H9 (cell line): ENCODE measurements around the gene CC2D1A. TPM values are rescaled to one million over a fixed set of nuclear protein-coding genes. Genes with fewer than 3 reads are reported as not detected.

Source experiments
- DNase-seq: peaks from one replicate; pipeline ENCODE4 v3.0.0-alpha.2; 2017
- H2AFZ ChIP-seq: one replicate; pipeline ENCODE4 v1.6.1; 2013; ENCODE audit warnings: mild to moderate bottlenecking, low read length, control low read depth, moderate library complexity
- H2AK5ac ChIP-seq: 2 replicates; pipeline ENCODE4 v1.6.1; 2013; ENCODE audit warnings: low read length, control low read depth, mixed read lengths; ENCODE audit not compliant: insufficient read length
- H2BK120ac ChIP-seq: one replicate; pipeline ENCODE4 v1.6.1; 2013; ENCODE audit warnings: low read depth, mild to moderate bottlenecking, low read length, control low read depth, inconsistent platforms; ENCODE audit not compliant: poor library complexity, severe bottlenecking
- H2BK12ac ChIP-seq: 2 replicates; pipeline ENCODE4 v1.6.1; 2013; ENCODE audit warnings: low read length, control low read depth, mixed read lengths, low read depth; ENCODE audit not compliant: insufficient read length
- H2BK15ac ChIP-seq: 2 replicates; pipeline ENCODE4 v1.6.1; 2013; ENCODE audit warnings: low read depth, low read length, control low read depth
- H2BK20ac ChIP-seq: one replicate; pipeline ENCODE4 v1.6.1; 2013; ENCODE audit warnings: low read depth, mild to moderate bottlenecking, low read length, control low read depth, inconsistent platforms; ENCODE audit not compliant: poor library complexity, severe bottlenecking
- H2BK5ac ChIP-seq: 2 replicates; pipeline ENCODE4 v1.6.1; 2013; ENCODE audit warnings: low read length, control low read depth, mixed read lengths; ENCODE audit not compliant: insufficient read length
- H3K14ac ChIP-seq: 2 replicates; pipeline ENCODE4 v1.6.1; 2013; ENCODE audit warnings: low read length, control low read depth; ENCODE audit not compliant: insufficient read depth
- H3K18ac ChIP-seq: 2 replicates; pipeline ENCODE4 v1.6.1; 2013; ENCODE audit warnings: low read depth, mild to moderate bottlenecking, mixed read lengths, low read length, control low read depth; ENCODE audit not compliant: insufficient read length
- H3K23ac ChIP-seq: 2 replicates; pipeline ENCODE4 v1.6.1; 2013; ENCODE audit warnings: low read length, control low read depth, mixed read lengths, low read depth; ENCODE audit not compliant: insufficient read length
- H3K23me2 ChIP-seq: 2 replicates; pipeline ENCODE4 v1.6.1; 2013; ENCODE audit warnings: low read depth, mild to moderate bottlenecking, mixed read lengths, low read length, control low read depth; ENCODE audit not compliant: insufficient read length, poor library complexity, severe bottlenecking
- H3K27ac ChIP-seq: 2 replicates; pipeline ENCODE4 v1.5.1; 2013; ENCODE audit warnings: low read length, control low read depth, mixed read lengths, low read depth; ENCODE audit not compliant: insufficient read length
- H3K27me3 ChIP-seq: 2 replicates; pipeline ENCODE4 v1.6.1; 2013; ENCODE audit warnings: low read length, control low read depth, inconsistent platforms; ENCODE audit not compliant: insufficient read depth
- H3K4ac ChIP-seq: 2 replicates; pipeline ENCODE4 v1.6.1; 2013; ENCODE audit warnings: low read depth, mild to moderate bottlenecking, control low read depth, inconsistent platforms, low read length, moderate library complexity
- H3K4me1 ChIP-seq: 2 replicates; pipeline ENCODE4 v1.6.1; 2013; ENCODE audit warnings: low read length, control low read depth, inconsistent platforms; ENCODE audit not compliant: insufficient read depth
- H3K4me2 ChIP-seq: 2 replicates; pipeline ENCODE4 v1.6.1; 2013; ENCODE audit warnings: low read length, control low read depth, mixed read lengths; ENCODE audit not compliant: insufficient read length, insufficient read depth
- H3K56ac ChIP-seq: 2 replicates; pipeline ENCODE4 v1.6.1; 2013; ENCODE audit warnings: low read depth, mild to moderate bottlenecking, mixed read lengths, low read length, control low read depth; ENCODE audit not compliant: insufficient read length
- H3K79me1 ChIP-seq: 2 replicates; pipeline ENCODE4 v1.6.1; 2013; ENCODE audit warnings: low read depth, mild to moderate bottlenecking, moderate library complexity, low read length, control low read depth, inconsistent platforms; ENCODE audit not compliant: insufficient read depth, poor library complexity, severe bottlenecking
- H3K79me2 ChIP-seq: 2 replicates; pipeline ENCODE4 v1.6.1; 2013; ENCODE audit warnings: low read length, control low read depth, inconsistent platforms; ENCODE audit not compliant: insufficient read depth
- H3K9ac ChIP-seq: 2 replicates; pipeline ENCODE4 v1.6.1; 2013; ENCODE audit warnings: low read length, control low read depth, mixed read lengths; ENCODE audit not compliant: insufficient read length; ENCODE audit errors: extremely low read depth
- H3K9me3 ChIP-seq: one replicate; pipeline ENCODE4 v1.6.1; 2013; ENCODE audit warnings: low read depth, low read length, inconsistent platforms; ENCODE audit not compliant: control insufficient read depth
- H3T11ph ChIP-seq: one replicate; pipeline ENCODE4 v1.6.1; 2013; ENCODE audit warnings: mild to moderate bottlenecking, low read length, control low read depth, inconsistent platforms
- H4K20me1 ChIP-seq: one replicate; pipeline ENCODE4 v1.6.1; 2013; ENCODE audit not compliant: control insufficient read depth, insufficient read length, insufficient read depth
- H4K5ac ChIP-seq: 2 replicates; pipeline ENCODE4 v1.6.1; 2013; ENCODE audit warnings: low read depth, mild to moderate bottlenecking, mixed read lengths, low read length, control low read depth; ENCODE audit not compliant: insufficient read length
- H4K8ac ChIP-seq: replicated peaks from 2 replicates; pipeline ENCODE4 v1.6.1; 2013; ENCODE audit warnings: low read length, control low read depth, mixed read lengths, low read depth; ENCODE audit not compliant: insufficient read length
- H4K91ac ChIP-seq: 2 replicates; pipeline ENCODE4 v1.6.1; 2013; ENCODE audit warnings: low read depth, mild to moderate bottlenecking, moderate library complexity, mixed read lengths, low read length, control low read depth; ENCODE audit not compliant: insufficient read length
- H3K27ac Mint-ChIP-seq, 3 experiments: 2 replicates in 2 of 3; 3 replicates in 1 of 3; pipeline ENCODE4 v1.8.0; 2020 to 2021; ENCODE audit warnings: mixed read lengths in 3 of 3, mild to moderate bottlenecking in 1 of 3, moderate library complexity in 1 of 3
- H3K27me3 Mint-ChIP-seq: 2 replicates; pipeline ENCODE4 v1.8.0; 2021; ENCODE audit warnings: low read depth, mild to moderate bottlenecking, moderate library complexity, mixed read lengths
- H3K36me3 Mint-ChIP-seq, 3 experiments: 2 replicates in 2 of 3; 3 replicates in 1 of 3; pipeline ENCODE4 v1.8.0; 2020 to 2021; ENCODE audit warnings: low read depth in 3 of 3, mixed read lengths in 3 of 3; ENCODE audit not compliant: insufficient read depth in 1 of 3
- H3K4me1 Mint-ChIP-seq, 2 experiments: 2 replicates each; pipeline ENCODE4 v1.8.0; 2020; ENCODE audit warnings: mixed read lengths in 2 of 2
- H3K4me3 Mint-ChIP-seq, 2 experiments: 2 replicates in 1 of 2; 3 replicates in 1 of 2; pipeline ENCODE4 v1.8.0; 2020 to 2021; ENCODE audit warnings: mild to moderate bottlenecking in 2 of 2, mixed read lengths in 2 of 2, moderate library complexity in 1 of 2
- H3K9me3 Mint-ChIP-seq, 2 experiments: 2 replicates in 1 of 2; 3 replicates in 1 of 2; pipeline ENCODE4 v1.8.0; 2020; ENCODE audit warnings: mild to moderate bottlenecking in 2 of 2, mixed read lengths in 2 of 2, moderate library complexity in 1 of 2
- CTCF ChIP-seq: fragments of 200-600 bp; sonication (generic); conservative IDR thresholded peaks from 3 replicates; pipeline ENCODE4 v1.8.0; 2021; ENCODE audit warnings: antibody characterized with exemption, mild to moderate bottlenecking
- WGBS: extraction: QIAGEN DNeasy Blood & Tissue Kit; methylation state at CpG from one replicate; pipeline ENCODE4 v1.1.7; 2013; ENCODE audit warnings: missing lambda C conversion rate, low lambda C conversion rate, mixed read lengths; ENCODE audit not compliant: insufficient read length; ENCODE audit errors: extremely low coverage; 5-methylcytosine and 5-hydroxymethylcytosine counted together
- total RNA-seq: library from RNA; stranded (reverse); gene quantifications from 2 replicates; pipeline ENCODE4 v1.2.1, GENCODE V29; 2021

Gene CC2D1A
- total RNA-seq, 1 experiment from 2014 or later: 48.5 TPM

- H3K4me1 Mint-ChIP-seq: peaks cover 6 to 13% of the 10 kb centered on the region in 2 experiments
- H2AFZ ChIP-seq: no peak overlapping the region
- WGBS: no CpG with 5 or more reads among the region's 17 CpGs
These were observed 24.4 kb downstream of the CC2D1A start for GRCh38 chr19:13930402-13930801.

More at GRCh38 chr19:13930402-13930801, 24.4 kb downstream of the CC2D1A start:
- Histone ChIP-seq H3K9ac (no peak overlapping the region), H3K79me1 (no peaks in the 10 kb centered on the region), H3K4ac (no peak overlapping the region), H2BK20ac (no peak overlapping the region), H3K9me3 (no peaks in the 10 kb centered on the region), H3K79me2 (no peaks in the 10 kb centered on the region), H2BK120ac (no peak overlapping the region), H3K4me2 (no peak overlapping the region), H4K91ac (no peak overlapping the region), H3T11ph (no peak overlapping the region), H2BK12ac (no peak overlapping the region), H3K27me3 (no peaks in the 10 kb centered on the region), H3K23me2 (no peaks in the 10 kb centered on the region), H4K5ac (no peak overlapping the region), H2AK5ac (no peak overlapping the region), H3K4me1 (peaks cover 3% of the 10 kb centered on the region; the same call in 1 of the 2 replicates), H3K18ac (no peak overlapping the region), H3K27ac (no peak overlapping the region), H2BK15ac (no peak overlapping the region), H3K23ac (no peak overlapping the region), H2BK5ac (no peak overlapping the region), H3K14ac (no peak overlapping the region), H4K8ac (no peak overlapping the region), H3K56ac (no peak overlapping the region), H4K20me1 (peaks cover 5% of the 10 kb centered on the region)
- Mint-ChIP-seq H3K27ac (no peak overlapping the region), H3K4me3 (no peak overlapping the region), H3K9me3 (no peaks in the 10 kb centered on the region), H3K36me3 (peaks cover 11 to 31% (median 24%) of the 10 kb centered on the region in 3 experiments; a peak in 6 of 7 replicates), H3K27me3 (no peaks in the 10 kb centered on the region; the same call in 1 of the 2 replicates)
- no peak for TF ChIP-seq CTCF
- no peak for DNase-seq
